HCT116 (cell line): ENCODE measurements around the gene UPF2. TPM values are rescaled to one million over a fixed set of nuclear protein-coding genes. Genes with fewer than 3 reads are reported as not detected.

Experiments used
- ATAC-seq: fragments of 200-7000 bp; cut with Tn5 transposase; 2 replicates; pipeline ENCODE4 v1.9.1; 2020; ENCODE audit warnings: mild to moderate bottlenecking, moderate library complexity
- BruUV-seq: library from RNA; stranded (reverse); fragments of 400-500 nt; replicated peaks from 2 replicates; lab custom pipeline; 2021; lab: Mats Ljungman, UMichigan
- CTCF ChIA-PET: fragments of 300-600 bp; sonication (Branson Sonifier 250); formaldehyde crosslinking; loops from one replicate; lab custom pipeline; 2021; ENCODE audit warnings: antibody characterized with exemption; lab: Charles Lee
- POLR2A ChIA-PET: fragments of 300-600, 350-600 bp; sonication (Branson Sonifier 250); formaldehyde crosslinking; loops from one replicate; lab custom pipeline; 2021; ENCODE audit warnings: antibody characterized with exemption; lab: Charles Lee
- RAD21 ChIA-PET, 2 experiments: fragments of 300-600 bp; sonication (Branson Sonifier 250); formaldehyde crosslinking; loops; one replicate each; lab custom pipeline; 2023; ENCODE audit warnings: low total read pairs in 2 of 2; ENCODE audit not compliant: uncharacterized antibody in 2 of 2, unreplicated experiment in 2 of 2, low non-redundant PET in 1 of 2; lab: Charles Lee
- DNase-seq: peaks from one replicate; pipeline ENCODE4 v3.0.0-alpha.2; 2010; ENCODE audit warnings: low read depth, low spot score
- H2AFZ ChIP-seq: fragments of 200-600 bp; shearing (Covaris generic), sonication (generic); 2 replicates; pipeline ENCODE4 v1.6.1; 2017; ENCODE audit warnings: low read depth, mixed run types, mixed read lengths, antibody characterized with exemption, low read length; ENCODE audit not compliant: poor library complexity, severe bottlenecking
- H3K27ac ChIP-seq: 2 replicates; pipeline ENCODE4 v1.5.1; 2012; ENCODE audit warnings: low read depth, low read length
- H3K27me3 ChIP-seq: fragments of 200-600 bp; sonication (generic); 2 replicates; pipeline ENCODE4 v1.6.1; 2016; ENCODE audit warnings: mixed run types, low read length, mixed read lengths; ENCODE audit not compliant: insufficient read depth
- H3K36me3 ChIP-seq, 2 experiments: fragments of 200-500 bp in 1 of 2; fragments of 200-600 bp in 1 of 2; sonication (Bioruptor generic) in 1 of 2; sonication (generic) in 1 of 2; 2 replicates each; pipeline versions ENCODE4 v1.5.1 to v1.6.1; 2014 to 2016; ENCODE audit warnings: low read length in 2 of 2, inconsistent platforms in 1 of 2, mixed read lengths in 1 of 2, mixed run types in 1 of 2; ENCODE audit not compliant: insufficient read depth in 2 of 2, control insufficient read depth in 1 of 2
- H3K4me1 ChIP-seq, 2 experiments: fragments of 200-600 bp in 1 of 2; sonication (generic) in 1 of 2; 2 replicates each; pipeline versions ENCODE4 v1.5.1 to v1.6.1; 2012 to 2017; ENCODE audit warnings: low read length in 2 of 2, inconsistent platforms in 1 of 2, mild to moderate bottlenecking in 1 of 2, mixed read lengths in 1 of 2, mixed run types in 1 of 2, moderate library complexity in 1 of 2; ENCODE audit not compliant: insufficient read depth in 2 of 2, control insufficient read depth in 1 of 2
- H3K4me2 ChIP-seq: fragments of 200-600 bp; sonication (generic); 2 replicates; pipeline ENCODE4 v1.6.1; 2017; ENCODE audit warnings: mixed run types, low read length, mixed read lengths
- H3K4me3 ChIP-seq, 2 experiments: fragments of 200-600 bp in 1 of 2; sonication (generic) in 1 of 2; replicated peaks in 1 of 2; 2 replicates each; pipeline ENCODE4 v1.5.1; 2011 to 2016; ENCODE audit warnings: low read length in 2 of 2, control low read depth in 1 of 2, low read depth in 1 of 2, mild to moderate bottlenecking in 1 of 2, mixed read lengths in 1 of 2, mixed run types in 1 of 2
- H3K79me2 ChIP-seq: fragments of 200-600 bp; sonication (generic); 2 replicates; pipeline ENCODE4 v1.6.1; 2017; ENCODE audit warnings: mild to moderate bottlenecking, mixed run types, low read length, moderate library complexity, mixed read lengths; ENCODE audit not compliant: insufficient read depth
- H3K9ac ChIP-seq: fragments of 200-600 bp; sonication (generic); 2 replicates; pipeline ENCODE4 v1.6.1; 2016; ENCODE audit warnings: low read length, mixed read lengths
- H3K9me2 ChIP-seq: fragments of 200-600 bp; sonication (generic), shearing (Covaris generic); 2 replicates; pipeline ENCODE4 v1.6.1; 2017; ENCODE audit warnings: mixed run types, mild to moderate bottlenecking, moderate library complexity; ENCODE audit not compliant: insufficient read depth
- H3K9me3 ChIP-seq, 2 experiments: fragments of 200-500 bp in 1 of 2; fragments of 200-600 bp in 1 of 2; sonication (Bioruptor generic) in 1 of 2; sonication (generic) in 1 of 2; 2 replicates each; pipeline ENCODE4 v1.6.1; 2014 to 2017; ENCODE audit warnings: low read length in 2 of 2, mixed read lengths in 2 of 2, inconsistent platforms in 1 of 2, low read depth in 1 of 2, mild to moderate bottlenecking in 1 of 2, mixed run types in 1 of 2, moderate library complexity in 1 of 2; ENCODE audit not compliant: control insufficient read depth in 1 of 2, insufficient read depth in 1 of 2
- H4K20me1 ChIP-seq: fragments of 200-600 bp; sonication (generic), shearing (Covaris generic); 2 replicates; pipeline ENCODE4 v1.6.1; 2017; ENCODE audit warnings: mixed run types, mild to moderate bottlenecking, moderate library complexity; ENCODE audit not compliant: insufficient read depth
- CTCF ChIP-seq, 3 experiments: fragments of 200-600 bp in 1 of 3; sonication (generic) in 1 of 3; IDR thresholded peaks in 2 of 3; conservative IDR thresholded peaks in 1 of 3; 2 replicates each; pipeline ENCODE4 v1.5.1; 2012 to 2017; ENCODE audit warnings: low read depth in 2 of 3, low read length in 2 of 3, antibody characterized with exemption in 1 of 3, borderline replicate concordance in 1 of 3, control low read depth in 1 of 3, mild to moderate bottlenecking in 1 of 3, mixed read lengths in 1 of 3, mixed run types in 1 of 3, moderate library complexity in 1 of 3; ENCODE audit not compliant: insufficient read depth in 1 of 3
- EGR1 ChIP-seq: IDR thresholded peaks from 2 replicates; pipeline ENCODE4 v1.6.1; 2012; ENCODE audit warnings: low read depth
- EZH2 ChIP-seq: fragments of 200-600 bp; sonication (generic); IDR thresholded peaks from 2 replicates; pipeline ENCODE4 v1.6.1; 2017; ENCODE audit warnings: antibody characterized with exemption, mixed run types
- MAX ChIP-seq: IDR thresholded peaks from 2 replicates; pipeline ENCODE4 v1.6.1; 2012
- POLR2AphosphoS5 ChIP-seq: IDR thresholded peaks from 2 replicates; pipeline ENCODE4 v1.6.1; 2011; ENCODE audit warnings: mild to moderate bottlenecking, low read depth, low read length, moderate library complexity
- REST ChIP-seq: IDR thresholded peaks from 2 replicates; pipeline ENCODE4 v1.6.1; 2012; ENCODE audit warnings: low read depth
- SIN3A ChIP-seq: IDR thresholded peaks from 2 replicates; pipeline ENCODE4 v1.6.1; 2012; ENCODE audit warnings: low read depth
- SP1 ChIP-seq: IDR thresholded peaks from 2 replicates; pipeline ENCODE4 v1.6.1; 2012; ENCODE audit warnings: low read depth
- SRF ChIP-seq: IDR thresholded peaks from 2 replicates; pipeline ENCODE4 v1.6.1; 2012; ENCODE audit warnings: low read depth
- ZBTB33 ChIP-seq: IDR thresholded peaks from 2 replicates; pipeline ENCODE4 v1.6.1; 2011; ENCODE audit warnings: mild to moderate bottlenecking, low read length, moderate library complexity; ENCODE audit not compliant: insufficient replicate concordance; ENCODE audit errors: extremely low read depth
- intact Hi-C: fragments of 100-400 bp; cut with micrococcal nuclease; formaldehyde crosslinking; loops from 2 replicates; pipeline ENCODE4 v1.10.0; 2022
- total RNA-seq: library from RNA; stranded (reverse); gene quantifications from one replicate; pipeline ENCODE4 v1.2.1, GENCODE V29; 2021; ENCODE audit not compliant: unreplicated experiment

UPF2 gene
- total RNA-seq, 1 experiment from 2014 or later: 27.3 TPM

GRCh38 chr10:11877591-11877905 is 165.1 kb downstream of the UPF2 start:
- Histone ChIP-seq H3K27ac (no peak overlapping the region), H3K4me1 (peaks cover 62 to 88% of the 10 kb centered on the region in 2 experiments), H3K9ac (peak overlapping the region; percentile 77), H3K36me3 (no peaks in the 10 kb centered on the region), H3K9me3 (no peaks in the 10 kb centered on the region), H3K4me3 (no peak overlapping the region), H3K9me2 (no peaks in the 10 kb centered on the region), H2AFZ (no peak overlapping the region), H3K27me3 (no peaks in the 10 kb centered on the region), H3K4me2 (no peak overlapping the region), H3K79me2 (no peaks in the 10 kb centered on the region), H4K20me1 (no peaks in the 10 kb centered on the region)
- TF ChIP-seq POLR2AphosphoS5 (no peak), MAX (no peak), EZH2 (no peak), SP1 (no peak), SIN3A (no peak), ZBTB33 (no peak)
- BruUV-seq: no TSS peak
- RAD21 ChIA-PET: no interaction called here
- DNase-seq (no peak), ATAC-seq (no peak)
- intact Hi-C loops: no loop called here
- CTCF ChIA-PET: no interaction called here
- POLR2A ChIA-PET: no interaction called here

- Histone ChIP-seq H3K27me3 (no peaks in the 10 kb centered on the region), H3K4me3 (no peak overlapping the region), H4K20me1 (no peaks in the 10 kb centered on the region), H3K27ac (peak overlapping the region; percentile 86), H3K9me3 (no peaks in the 10 kb centered on the region), H3K9me2 (no peaks in the 10 kb centered on the region), H3K4me1 (peaks cover 57 to 82% of the 10 kb centered on the region in 2 experiments), H2AFZ (no peak overlapping the region), H3K79me2 (no peaks in the 10 kb centered on the region), H3K36me3 (no peaks in the 10 kb centered on the region), H3K9ac (peak overlapping the region; percentile 77), H3K4me2 (peak overlapping the region; percentile 59)
- CTCF ChIA-PET: no interaction called here
- POLR2A ChIA-PET: interaction anchor here (1.4 to 1.5 kb wide), 2 partner anchors 8 to 120 kb away, joined by 3 to 4 read pairs; no protein-coding TSS in a partner anchor
- DNase-seq: no peak
- ATAC-seq: no peak
- RAD21 ChIA-PET: no interaction called here
- intact Hi-C loops: no loop called here
- BruUV-seq: no TSS peak
- TF ChIP-seq SRF (no peak), SP1 (no peak), EZH2 (no peak), CTCF (IDR thresholded peaks at IDR 0.05 in 2 of 3, conservative IDR thresholded peaks at IDR 0.05 in 1 of 3; ENCODE audit: borderline replicate concordance in 1 of 3, insufficient read depth in 1 of 3, low read depth in 2 of 3, low read length in 2 of 3) (no peak), EGR1 (no peak), MAX (no peak), REST (no peak)
Observed at GRCh38 chr10:11876805-11877590, 165.6 kb downstream of the UPF2 start.
